H1 (cell line): ENCODE data around the gene CASR. TPM values are rescaled to one million over a fixed set of nuclear protein-coding genes. Genes with fewer than 3 reads are reported as not detected.

Experiments
- CTCF ChIA-PET: fragments of 300-600 bp; sonication (Branson Sonifier 250); formaldehyde crosslinking; loops from one replicate; lab custom pipeline; 2021; ENCODE audit not compliant: partially characterized antibody; lab: Charles Lee
- POLR2A ChIA-PET: fragments of 300-600 bp; sonication (Branson Sonifier 250); formaldehyde crosslinking; loops from one replicate; lab custom pipeline; 2021; ENCODE audit warnings: inconsistent platforms; ENCODE audit not compliant: partially characterized antibody; lab: Charles Lee
- DNase-seq, 2 experiments: peaks; one replicate each; pipeline versions ENCODE4 v3.0.0 to v3.0.0-alpha.2; 2010 to 2022; ENCODE audit warnings: low spot score in 2 of 2, low read depth in 1 of 2, mixed read lengths in 1 of 2
- FAIRE-seq: peaks from 2 replicates; lab custom pipeline; 2011; peaks lifted over from hg19 to GRCh38; lab: Jason Lieb, UNC
- H2AFZ ChIP-seq: 2 replicates; pipeline ENCODE4 v1.8.1; 2012; ENCODE audit warnings: low read length, inconsistent platforms
- H2AK5ac ChIP-seq: 2 replicates; pipeline ENCODE4 v1.6.1; 2013; ENCODE audit warnings: low read depth, low read length
- H2BK120ac ChIP-seq: replicated peaks from 2 replicates; pipeline ENCODE3; 2013; ENCODE audit warnings: low read depth, low read length, inconsistent platforms
- H2BK12ac ChIP-seq: 2 replicates; pipeline ENCODE4 v1.6.1; 2013; ENCODE audit warnings: low read depth, low read length
- H2BK15ac ChIP-seq: 2 replicates; pipeline ENCODE4 v1.6.1; 2013; ENCODE audit warnings: low read length
- H2BK20ac ChIP-seq: 2 replicates; pipeline ENCODE4 v1.6.1; 2013; ENCODE audit warnings: low read length
- H2BK5ac ChIP-seq: 2 replicates; pipeline ENCODE4 v1.6.1; 2013; ENCODE audit warnings: low read depth, low read length
- H3K14ac ChIP-seq: 2 replicates; pipeline ENCODE4 v1.6.1; 2013; ENCODE audit warnings: inconsistent platforms; ENCODE audit not compliant: insufficient read length
- H3K18ac ChIP-seq: 2 replicates; pipeline ENCODE4 v1.6.1; 2013; ENCODE audit warnings: low read length; ENCODE audit errors: extremely low read depth
- H3K23ac ChIP-seq: 2 replicates; pipeline ENCODE4 v1.6.1; 2013; ENCODE audit warnings: inconsistent platforms; ENCODE audit not compliant: insufficient read length
- H3K23me2 ChIP-seq: 2 replicates; pipeline ENCODE4 v1.6.1; 2013; ENCODE audit warnings: low read depth, low read length
- H3K27ac ChIP-seq: 2 replicates; pipeline ENCODE4 v1.6.1; 2011; ENCODE audit warnings: low read depth, low read length, inconsistent platforms
- H3K27me3 ChIP-seq, 4 experiments: replicated peaks in 1 of 4; 1 replicate in 1 of 4; 2 replicates in 3 of 4; pipeline versions ENCODE4 v1.6.1 to v1.8.1; 2011 to 2013; ENCODE audit warnings: low read length in 3 of 4, mild to moderate bottlenecking in 3 of 4, inconsistent platforms in 2 of 4, mixed read lengths in 2 of 4, moderate library complexity in 1 of 4; ENCODE audit not compliant: control insufficient read depth in 3 of 4, insufficient read depth in 3 of 4; ENCODE audit errors: extremely low read depth in 1 of 4
- H3K36me3 ChIP-seq, 4 experiments: 2 replicates each; pipeline versions ENCODE4 v1.6.1 to v1.8.1; 2011 to 2013; ENCODE audit warnings: mild to moderate bottlenecking in 4 of 4, low read length in 3 of 4, moderate library complexity in 2 of 4, control low read depth in 1 of 4, inconsistent platforms in 1 of 4; ENCODE audit not compliant: insufficient read depth in 4 of 4, control insufficient read depth in 2 of 4
- H3K4ac ChIP-seq: replicated peaks from 2 replicates; pipeline ENCODE3; 2013; ENCODE audit warnings: low read length, low read depth, mixed read lengths, inconsistent platforms; ENCODE audit not compliant: insufficient read length
- H3K4me1 ChIP-seq, 4 experiments: replicated peaks in 1 of 4; 1 replicate in 1 of 4; 2 replicates in 3 of 4; pipeline versions ENCODE4 v1.6.1 to v1.8.1; 2011 to 2013; ENCODE audit warnings: low read length in 3 of 4, inconsistent platforms in 2 of 4, mixed read lengths in 1 of 4; ENCODE audit not compliant: insufficient read depth in 4 of 4, control insufficient read depth in 3 of 4
- H3K4me2 ChIP-seq, 2 experiments: 2 replicates each; pipeline versions ENCODE4 v1.6.1 to v1.8.1; 2011 to 2013; ENCODE audit warnings: low read depth in 2 of 2, low read length in 2 of 2, control low read depth in 1 of 2, inconsistent platforms in 1 of 2, mild to moderate bottlenecking in 1 of 2; ENCODE audit not compliant: insufficient read depth in 1 of 2
- H3K4me3 ChIP-seq, 4 experiments: fragments of 200-600, 300-600 bp in 1 of 4; sonication (generic), shearing (Covaris generic), sonication (Bioruptor Twin) in 1 of 4; 2 replicates each; pipeline versions ENCODE4 v1.5.1 to v1.8.1; 2011 to 2016; ENCODE audit warnings: low read length in 4 of 4, low read depth in 3 of 4, control low read depth in 2 of 4, inconsistent platforms in 2 of 4, mild to moderate bottlenecking in 2 of 4, mixed read lengths in 1 of 4, moderate library complexity in 1 of 4; ENCODE audit not compliant: insufficient read depth in 2 of 4; ENCODE audit errors: extremely low read depth in 1 of 4
- H3K56ac ChIP-seq: replicated peaks from 2 replicates; pipeline ENCODE3; 2013; ENCODE audit warnings: low read depth, mild to moderate bottlenecking, mixed read lengths, low read length, inconsistent platforms; ENCODE audit not compliant: insufficient read length
- H3K79me1 ChIP-seq: 2 replicates; pipeline ENCODE4 v1.6.1; 2013; ENCODE audit warnings: low read depth, low read length, control low read depth
- H3K79me2 ChIP-seq, 2 experiments: 2 replicates each; pipeline versions ENCODE4 v1.6.1 to v1.8.1; 2012 to 2013; ENCODE audit warnings: low read length in 2 of 2, mild to moderate bottlenecking in 2 of 2, inconsistent platforms in 1 of 2; ENCODE audit not compliant: insufficient read depth in 2 of 2, control insufficient read depth in 1 of 2
- H3K9ac ChIP-seq, 4 experiments: replicated peaks in 1 of 4; 1 replicate in 1 of 4; 2 replicates in 3 of 4; pipeline versions ENCODE4 v1.6.1 to v1.8.1; 2011 to 2013; ENCODE audit warnings: low read depth in 3 of 4, low read length in 3 of 4, control low read depth in 2 of 4, mild to moderate bottlenecking in 2 of 4, moderate library complexity in 2 of 4, inconsistent platforms in 1 of 4; ENCODE audit errors: extremely low read depth in 1 of 4
- H3K9me3 ChIP-seq, 2 experiments: 2 replicates each; pipeline versions ENCODE4 v1.6.1 to v1.8.1; 2012 to 2013; ENCODE audit warnings: mild to moderate bottlenecking in 2 of 2, moderate library complexity in 2 of 2, control low read depth in 1 of 2, inconsistent platforms in 1 of 2, low read depth in 1 of 2, low read length in 1 of 2, mixed read lengths in 1 of 2; ENCODE audit not compliant: insufficient read depth in 2 of 2
- H4K20me1 ChIP-seq, 2 experiments: replicated peaks in 1 of 2; 2 replicates each; pipeline versions ENCODE3 to v1.8.1; 2011 to 2013; ENCODE audit warnings: inconsistent platforms in 2 of 2, low read length in 2 of 2, mild to moderate bottlenecking in 1 of 2; ENCODE audit not compliant: insufficient read depth in 2 of 2, control insufficient read depth in 1 of 2
- H4K5ac ChIP-seq: 2 replicates; pipeline ENCODE4 v1.6.1; 2013; ENCODE audit warnings: low read length, low read depth, mixed read lengths, inconsistent platforms; ENCODE audit not compliant: insufficient read length
- H4K8ac ChIP-seq: 2 replicates; pipeline ENCODE4 v1.8.0; 2013; ENCODE audit warnings: mild to moderate bottlenecking, moderate library complexity, low read length, inconsistent platforms; ENCODE audit not compliant: insufficient read depth; ENCODE audit errors: extremely low read depth
- H4K91ac ChIP-seq: replicated peaks from 2 replicates; pipeline ENCODE3; 2013; ENCODE audit warnings: low read length, mixed read lengths, inconsistent platforms; ENCODE audit not compliant: insufficient read length
- BRCA1 ChIP-seq: IDR thresholded peaks from 2 replicates; pipeline ENCODE4 v1.6.1; 2012; ENCODE audit warnings: low read depth, low read length, improper control_type of control experiment
- CBX8 ChIP-seq: fragments of 300-800, 300-1000 bp; sonication (generic); IDR thresholded peaks from 2 replicates; pipeline ENCODE4 v1.7.1; 2016; ENCODE audit warnings: low read depth, low read length, borderline replicate concordance
- CHD2 ChIP-seq: IDR thresholded peaks from 2 replicates; pipeline ENCODE4 v1.6.1; 2012; ENCODE audit warnings: low read length, improper control_type of control experiment
- CREB1 ChIP-seq: IDR thresholded peaks from 2 replicates; pipeline ENCODE4 v1.6.1; 2012; ENCODE audit warnings: inconsistent platforms
- CTBP2 ChIP-seq: IDR thresholded peaks from 2 replicates; pipeline ENCODE4 v1.7.0; 2011; ENCODE audit warnings: borderline replicate concordance, mild to moderate bottlenecking, moderate library complexity, mixed read lengths, low read length; ENCODE audit not compliant: insufficient read depth, insufficient read length
- HDAC6 ChIP-seq: IDR thresholded peaks from one replicate; pipeline ENCODE4 v1.7.1; 2012; ENCODE audit warnings: low read depth, mild to moderate bottlenecking, inconsistent platforms, low read length, moderate library complexity
- NRF1 ChIP-seq: IDR thresholded peaks from 2 replicates; pipeline ENCODE4 v1.6.1; 2011; ENCODE audit warnings: mild to moderate bottlenecking, low read depth, low read length, improper control_type of control experiment
- POLR2AphosphoS5 ChIP-seq: IDR thresholded peaks from 2 replicates; pipeline ENCODE4 v1.6.1; 2011; ENCODE audit warnings: low read depth, low read length
- RBBP5 ChIP-seq: IDR thresholded peaks from 2 replicates; pipeline ENCODE4 v1.7.1; 2012; ENCODE audit warnings: low read depth, mild to moderate bottlenecking, inconsistent platforms, low read length, moderate library complexity, borderline replicate concordance
- RXRA ChIP-seq: IDR thresholded peaks from 2 replicates; pipeline ENCODE4 v1.6.1; 2011; ENCODE audit warnings: low read depth, mild to moderate bottlenecking, low read length, moderate library complexity; ENCODE audit not compliant: insufficient read depth
- SP2 ChIP-seq: IDR thresholded peaks from 2 replicates; pipeline ENCODE4 v1.6.1; 2012; ENCODE audit warnings: mild to moderate bottlenecking, low read length, inconsistent platforms
- SP4 ChIP-seq: IDR thresholded peaks from 2 replicates; pipeline ENCODE4 v1.6.1; 2012; ENCODE audit warnings: low read length, inconsistent platforms
- TAF1 ChIP-seq: IDR thresholded peaks from 2 replicates; pipeline ENCODE4 v1.6.1; 2011; ENCODE audit warnings: mild to moderate bottlenecking, low read depth, low read length
- ZNF274 ChIP-seq: IDR thresholded peaks from 2 replicates; pipeline ENCODE4 v1.7.0; 2012; ENCODE audit warnings: low read length, borderline replicate concordance; ENCODE audit errors: extremely low read depth
- polyA plus RNA-seq, 7 experiments: library from polyadenylated mRNA; depleted of rRNA in 3 of 7; stranded (reverse) in 5 of 7; unstranded in 2 of 7; fragments of >200 nt in 5 of 7; fragments of 200-250 nt in 2 of 7; gene quantifications; 1 replicate in 5 of 7; 2 replicates in 1 of 7; 4 replicates in 1 of 7; pipeline versions ENCODE4 v1.2.1 to v1.2.3, GENCODE V29; 2011 to 2013; ENCODE audit warnings: missing spikeins in 2 of 7, mixed read lengths in 2 of 7
- total RNA-seq: library from RNA; stranded (reverse); fragmentation: NEBNext Ultra II Directional; extraction: Animal tissue kit (Norgen Biotek cat#: 25700); gene quantifications from 2 replicates; pipeline ENCODE4 v1.2.1, GENCODE V29; 2021
- TF ChIP-seq, protein P1 (sequence below): IDR thresholded peaks from 2 replicates; pipeline ENCODE4 v1.6.1; 2012; ENCODE audit warnings: low read length, inconsistent platforms

The CASR gene
- total and polyA plus RNA-seq, 2 of the 8 experiments (the other 6 are each of a cell fraction or from before 2014, with no cell fraction given) = 0.36 to 0.58 TPM

DNA sequence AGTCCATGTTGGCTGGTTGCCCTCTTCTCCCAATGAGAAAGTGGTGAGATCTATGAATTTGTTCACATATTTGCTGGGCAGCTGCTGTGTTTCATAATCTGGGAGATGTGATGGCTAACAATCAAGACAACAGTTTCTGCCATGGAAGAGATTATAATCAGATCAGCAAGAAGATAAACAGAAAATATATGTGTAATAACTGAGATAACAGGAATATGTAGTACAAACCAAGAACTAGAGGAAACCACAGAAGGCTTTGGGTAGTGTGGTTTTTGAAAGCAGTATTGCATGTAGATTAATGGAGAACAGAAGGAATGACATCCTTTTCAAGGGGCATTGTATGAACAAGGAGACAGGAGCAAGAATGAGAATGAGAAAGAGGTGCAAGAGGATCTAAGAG, 129.4 kb downstream of the CASR start:
- Histone ChIP-seq H2BK5ac (no peak overlapping the region), H3K9me3 (no peaks in the 10 kb centered on the region), H3K18ac (no peak overlapping the region), H2BK120ac (no peak overlapping the region), H3K4me3 (no peak overlapping the region), H3K14ac (no peak overlapping the region), H4K91ac (no peak overlapping the region), H3K27me3 (no peaks in the 10 kb centered on the region; a peak in 1 of 7 replicates), H4K8ac (no peak overlapping the region), H3K4me1 (peaks cover 0 to 3% (median 1%) of the 10 kb centered on the region in 4 experiments; a peak in 3 of 7 replicates), H2AFZ (no peak overlapping the region), H4K20me1 (no peaks in the 10 kb centered on the region), H3K56ac (no peak overlapping the region), H3K79me1 (no peaks in the 10 kb centered on the region), H3K79me2 (no peaks in the 10 kb centered on the region), H3K9ac (no peak overlapping the region), H3K23ac (no peak overlapping the region), H3K23me2 (0 out of 2 replicates have a peak, but pooled peaks cover 2% of the 10 kb centered on the region), H2BK12ac (no peak overlapping the region), H4K5ac (no peak overlapping the region), H3K27ac (no peak overlapping the region), H3K36me3 (no peaks in the 10 kb centered on the region), H2BK20ac (no peak overlapping the region), H3K4ac (no peak overlapping the region), H3K4me2 (no peak overlapping the region), H2AK5ac (no peak overlapping the region), H2BK15ac (no peak overlapping the region)
- ChIA-PET POLR2A (no interaction called here), CTCF (interaction anchor here (1.1 to 5.5 kb wide), 4 partner anchors 13 to 27 kb away, joined by 3 to 25 read pairs (median 6); no protein-coding TSS in a partner anchor)
- FAIRE-seq = no peak
- DNase-seq = no peak
- TF ChIP-seq HDAC6 = no peak
- TF ChIP-seq POLR2AphosphoS5 = no peak
- no peak for TF ChIP-seq TAF1
- TF ChIP-seq SP2 = no peak
- TF ChIP-seq NRF1 = no peak
- TF ChIP-seq CBX8 = no peak
- TF ChIP-seq, protein P1, sequence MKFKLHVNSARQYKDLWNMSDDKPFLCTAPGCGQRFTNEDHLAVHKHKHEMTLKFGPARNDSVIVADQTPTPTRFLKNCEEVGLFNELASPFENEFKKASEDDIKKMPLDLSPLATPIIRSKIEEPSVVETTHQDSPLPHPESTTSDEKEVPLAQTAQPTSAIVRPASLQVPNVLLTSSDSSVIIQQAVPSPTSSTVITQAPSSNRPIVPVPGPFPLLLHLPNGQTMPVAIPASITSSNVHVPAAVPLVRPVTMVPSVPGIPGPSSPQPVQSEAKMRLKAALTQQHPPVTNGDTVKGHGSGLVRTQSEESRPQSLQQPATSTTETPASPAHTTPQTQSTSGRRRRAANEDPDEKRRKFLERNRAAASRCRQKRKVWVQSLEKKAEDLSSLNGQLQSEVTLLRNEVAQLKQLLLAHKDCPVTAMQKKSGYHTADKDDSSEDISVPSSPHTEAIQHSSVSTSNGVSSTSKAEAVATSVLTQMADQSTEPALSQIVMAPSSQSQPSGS = no peak
- no peak for TF ChIP-seq CHD2
- no peak for TF ChIP-seq RBBP5
- no peak for TF ChIP-seq SP4
- no peak for TF ChIP-seq ZNF274
- TF ChIP-seq BRCA1 = no peak
- TF ChIP-seq CREB1 = no peak
- TF ChIP-seq RXRA = no peak
- TF ChIP-seq CTBP2 = no peak
